Fibroblast of skin of left quadriceps (primary cell): ENCODE data around the gene CDK19.
A peak's percentile ranks its signal among the peaks of the same experiment; 100 is the strongest.
"Not testable (repeated sequence)": the region's sequence is repeated elsewhere in the genome, so short reads cannot be mapped to it uniquely, and the experiment has no call there.

Source experiments
- DNase-seq, 2 experiments: peaks; one replicate each; pipeline ENCODE4 v3.0.0-alpha.2; 2013; ENCODE audit warnings: low read depth in 2 of 2

Gene CDK19

DNA sequence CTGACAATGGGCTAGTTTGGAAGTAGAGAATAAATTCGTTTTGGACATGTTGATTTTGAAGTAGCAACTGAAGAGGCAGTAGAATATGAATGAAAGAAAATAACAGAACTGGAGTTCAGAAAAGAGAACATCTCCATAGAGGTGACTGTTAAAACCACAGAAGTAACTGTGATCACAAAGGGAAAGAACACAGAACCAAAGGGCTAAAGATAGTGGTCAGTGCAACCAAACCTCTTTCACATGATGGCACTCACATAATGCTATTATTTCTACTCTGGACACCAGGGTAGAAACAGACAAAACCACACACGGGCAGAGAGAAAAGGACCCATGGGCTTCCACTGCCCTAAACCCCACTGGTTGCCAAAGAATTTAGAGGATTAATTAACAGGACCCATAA lies 58.5 kb downstream of the CDK19 start:
- no peak for DNase-seq

DNA sequence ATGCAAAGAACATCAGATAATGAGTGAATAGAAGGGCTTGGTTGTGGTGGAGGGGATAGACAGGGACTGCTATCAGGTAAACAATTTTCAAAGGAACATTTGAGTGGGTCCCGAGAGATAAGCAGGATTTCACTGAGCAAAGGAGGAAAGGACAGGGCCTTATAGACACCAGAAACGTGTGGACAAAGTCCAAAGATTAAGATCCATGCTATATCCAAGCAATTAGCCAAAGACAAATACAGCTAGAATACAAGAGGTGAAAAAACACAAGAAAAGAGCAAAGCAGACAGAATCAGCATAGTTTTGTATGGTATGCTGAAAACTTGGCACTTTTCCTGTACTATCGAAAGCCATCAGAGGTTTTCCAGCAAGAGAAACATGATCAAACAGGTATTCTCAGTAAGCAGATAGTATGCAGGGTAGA lies 59.8 kb downstream of the CDK19 start:
- no peak for DNase-seq

DNA sequence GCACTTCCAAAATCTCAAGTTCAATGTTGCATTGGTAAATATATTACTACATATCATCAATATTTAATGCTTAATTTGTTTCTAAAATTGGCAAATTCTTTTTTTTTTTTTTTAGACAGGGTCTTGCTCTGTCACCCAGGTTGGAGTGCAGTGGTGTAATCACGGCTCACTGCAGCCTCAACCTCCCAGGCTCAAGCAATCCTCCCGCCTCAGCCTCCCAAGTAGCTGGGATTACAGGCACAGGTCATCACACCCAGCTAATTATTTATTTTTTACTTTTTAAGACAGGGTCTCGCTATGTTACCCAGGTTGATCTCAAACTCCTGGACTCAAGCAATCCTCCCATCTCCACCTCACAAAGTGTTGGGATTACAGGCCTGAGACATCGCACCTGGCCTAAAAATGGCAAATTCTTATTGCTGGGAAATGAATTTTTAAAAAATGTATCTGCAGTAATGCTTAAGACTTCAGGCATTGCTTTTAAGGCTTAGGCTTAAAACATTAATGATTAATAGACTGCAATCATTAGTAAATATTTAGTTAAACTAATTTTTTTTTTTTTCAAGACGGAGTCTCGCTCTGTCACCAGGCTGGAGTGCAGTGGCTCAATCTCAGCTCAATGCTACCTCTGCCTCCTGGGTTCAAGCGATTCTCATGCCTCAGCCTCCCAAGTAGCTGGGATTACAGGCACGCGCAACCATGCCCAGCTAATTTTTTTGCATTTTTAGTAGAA lies 61.2 kb downstream of the CDK19 start:
- DNase-seq: not testable (repeated sequence)

DNA sequence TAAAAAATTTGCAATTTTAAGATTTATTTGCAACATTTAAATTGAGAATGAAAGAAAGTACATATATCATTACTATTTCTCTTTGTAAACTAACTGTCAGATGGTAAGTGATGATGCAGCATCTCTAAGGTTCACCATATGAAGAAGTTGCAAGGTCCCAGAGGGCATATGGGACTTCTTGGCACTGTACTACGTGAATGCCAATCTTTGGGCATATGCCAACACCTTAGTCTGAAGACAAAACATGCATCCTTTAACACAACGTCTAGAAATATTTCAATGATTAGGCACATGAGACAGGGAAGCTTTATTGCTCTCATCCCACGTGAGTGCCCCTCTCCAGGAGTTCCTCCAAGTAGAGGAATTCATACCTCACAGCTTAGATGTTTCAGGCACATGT lies 66.8 kb downstream of the CDK19 start:
- DNase-seq: no peak

DNA sequence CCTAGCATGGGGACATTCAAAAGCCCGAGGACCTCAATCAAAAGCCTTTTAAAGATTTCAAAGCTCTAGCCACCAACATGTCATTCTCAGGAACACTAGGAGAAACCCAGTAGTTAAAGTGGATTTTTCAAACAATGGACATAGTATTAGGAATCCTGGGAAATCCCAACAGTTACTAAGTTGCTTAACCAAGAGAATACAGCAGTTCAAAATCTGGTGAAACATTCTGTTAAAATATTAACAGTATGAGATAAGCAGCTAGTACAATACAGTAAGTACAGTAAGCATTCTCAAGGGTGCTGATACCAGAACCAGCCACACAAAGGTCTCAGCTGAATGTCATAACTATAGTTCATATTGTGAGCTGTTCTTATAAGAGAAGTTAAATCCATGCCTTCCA lies 68.6 kb downstream of the CDK19 start:
- no peak for DNase-seq

DNA sequence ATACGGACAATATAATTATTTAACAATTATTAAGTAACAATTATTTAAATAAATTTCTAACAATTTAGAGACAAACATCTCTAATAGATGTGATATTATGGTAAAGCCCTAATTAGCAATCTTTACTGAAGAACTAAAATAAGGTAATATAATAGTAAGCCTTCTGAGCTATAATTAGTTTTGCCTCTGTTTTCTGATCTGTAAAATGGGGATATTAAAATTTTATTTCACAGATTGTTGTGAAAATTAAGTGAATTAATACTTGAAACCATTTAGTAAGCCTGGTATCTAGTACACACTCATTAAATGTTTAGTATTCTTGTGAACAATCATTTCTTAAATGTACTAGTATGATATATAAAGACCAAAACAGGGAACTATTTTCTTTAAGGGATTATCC lies 70.3 kb downstream of the CDK19 start:
- DNase-seq: no peak

DNA sequence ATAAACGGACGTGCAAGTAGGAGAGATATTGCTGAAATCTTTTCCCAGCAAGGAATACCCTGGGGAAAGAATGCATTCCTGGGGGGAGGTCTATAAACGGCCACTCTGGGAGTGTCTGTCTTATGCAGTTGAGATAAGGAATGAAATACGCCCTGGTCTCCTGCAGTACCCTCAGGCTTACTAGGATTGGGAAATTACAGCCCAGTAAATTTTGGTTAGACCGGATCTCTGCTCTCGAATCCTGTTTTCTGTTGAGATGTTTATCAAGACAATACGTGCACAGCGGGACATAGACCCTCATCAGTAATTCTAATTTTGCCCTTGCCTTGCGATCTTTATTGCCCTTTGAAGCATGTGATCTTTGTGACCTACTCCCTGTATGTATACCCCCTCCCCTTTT lies 72.7 kb downstream of the CDK19 start:
- not testable (repeated sequence) for DNase-seq

DNA sequence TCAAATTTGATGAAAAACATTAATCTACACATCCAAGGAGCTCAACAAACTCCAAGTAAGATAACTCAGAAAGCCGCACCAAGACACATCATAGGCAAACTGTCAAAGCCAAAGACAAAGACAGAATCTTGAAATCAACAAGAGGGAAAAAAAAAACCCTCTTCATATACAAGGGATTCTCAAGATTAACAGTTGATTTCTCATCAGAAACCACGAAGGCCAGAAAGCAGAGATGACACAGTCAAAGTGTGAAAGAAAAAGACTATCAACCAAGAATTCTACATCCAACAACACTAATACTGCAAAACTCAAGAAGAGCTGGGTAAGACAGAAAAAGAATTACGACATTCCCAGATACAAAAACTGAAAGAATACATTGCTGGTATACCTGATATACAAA lies 73.8 kb downstream of the CDK19 start:
- DNase-seq: no peak

DNA sequence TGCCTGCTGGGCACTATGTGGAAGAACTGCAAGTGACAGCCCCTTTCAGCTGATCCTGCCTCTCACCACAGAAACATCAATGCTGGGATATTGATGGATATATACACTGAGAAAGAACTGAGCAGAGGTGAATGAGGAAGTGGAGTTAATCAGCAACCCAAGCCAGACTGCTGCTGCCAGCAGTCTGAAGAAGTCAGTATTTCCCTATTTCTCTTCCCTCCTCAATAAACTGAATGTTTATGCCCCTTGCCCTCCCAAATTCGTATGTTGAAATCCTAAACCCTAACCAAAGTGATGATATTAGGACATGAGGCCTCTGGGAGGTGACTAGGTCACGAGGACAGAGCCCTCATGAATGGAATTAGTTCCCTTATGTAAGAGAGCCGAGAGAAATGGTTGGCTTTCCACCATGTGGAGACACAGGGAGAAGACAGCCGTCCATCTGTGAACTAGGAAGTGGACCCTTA lies 76.3 kb downstream of the CDK19 start:
- DNase-seq: no peak

DNA sequence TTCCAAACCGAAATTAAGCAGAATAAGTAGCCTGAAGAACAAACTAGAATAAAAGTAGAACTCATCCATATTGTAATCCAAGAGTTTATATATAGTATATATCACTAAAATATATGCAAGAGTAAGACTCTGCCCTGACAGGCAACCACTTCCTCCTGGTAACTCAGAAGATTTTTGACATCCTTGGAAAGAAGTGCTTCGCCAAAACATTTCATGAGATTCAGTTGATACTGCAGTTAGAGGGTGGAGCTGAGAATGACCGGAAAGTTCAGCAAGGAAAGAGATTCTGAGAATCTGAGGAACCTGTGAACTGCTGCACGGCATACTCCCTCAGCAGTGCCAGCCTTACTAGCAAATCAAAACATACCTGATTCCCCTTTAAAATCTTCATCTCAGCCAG lies 79.6 kb downstream of the CDK19 start:
- no peak for DNase-seq

DNA sequence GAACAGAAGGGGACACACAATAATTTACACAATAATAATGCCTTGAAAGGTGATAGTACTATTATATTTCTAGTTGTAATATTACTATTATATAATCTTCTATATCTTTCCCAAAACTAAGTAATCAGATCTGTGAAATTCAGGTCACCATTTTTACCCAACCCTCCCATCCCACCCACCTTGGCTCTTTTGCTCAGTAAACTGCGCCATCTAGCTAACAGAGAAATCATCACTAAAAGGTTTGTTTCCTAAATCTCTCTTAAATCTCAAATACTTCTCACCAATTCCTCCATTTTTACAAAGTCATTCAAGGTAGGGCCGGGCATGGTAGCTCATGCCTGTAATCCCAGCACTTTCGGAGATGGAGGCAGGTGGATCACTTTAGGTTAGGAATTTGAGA lies 83.4 kb downstream of the CDK19 start:
- DNase-seq: no peak

DNA sequence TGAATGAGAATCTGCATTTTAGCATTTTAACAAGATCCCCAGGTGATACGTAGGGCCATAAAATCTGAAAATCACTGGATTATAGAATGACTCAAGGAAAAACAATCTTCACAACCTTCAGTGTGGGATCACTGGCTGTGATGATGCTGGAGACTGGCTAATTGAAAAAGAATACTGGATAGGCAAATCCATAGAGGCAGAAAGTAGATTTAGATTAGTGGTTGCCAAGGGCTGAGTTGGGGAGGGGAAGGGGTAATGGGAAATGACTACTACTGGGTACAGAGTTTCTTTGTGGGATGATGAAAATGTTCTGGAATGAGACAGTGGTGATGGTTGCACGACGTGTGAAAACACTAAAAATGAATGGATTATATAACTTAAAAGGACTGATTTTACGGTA lies 84.1 kb downstream of the CDK19 start:
- DNase-seq: no peak

DNA sequence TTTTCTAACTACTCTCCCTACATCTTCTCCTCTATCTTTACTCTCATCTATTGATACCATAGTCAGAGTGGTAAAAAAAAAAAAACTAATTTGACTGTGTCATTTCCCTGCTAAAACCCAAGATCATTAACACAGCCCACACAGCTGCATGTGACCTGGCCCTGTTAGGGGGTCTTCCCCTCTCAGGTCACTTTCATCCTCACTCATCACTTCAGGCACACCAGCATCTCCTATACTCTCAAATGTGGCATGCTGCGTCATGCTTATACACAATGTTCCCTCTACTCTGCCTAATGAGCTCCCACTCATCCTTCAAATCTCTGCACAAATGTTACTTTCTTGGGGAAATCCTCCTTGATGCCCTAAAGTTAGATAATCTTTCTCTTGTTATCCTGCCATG lies 86.8 kb downstream of the CDK19 start:
- DNase-seq: no peak

DNA sequence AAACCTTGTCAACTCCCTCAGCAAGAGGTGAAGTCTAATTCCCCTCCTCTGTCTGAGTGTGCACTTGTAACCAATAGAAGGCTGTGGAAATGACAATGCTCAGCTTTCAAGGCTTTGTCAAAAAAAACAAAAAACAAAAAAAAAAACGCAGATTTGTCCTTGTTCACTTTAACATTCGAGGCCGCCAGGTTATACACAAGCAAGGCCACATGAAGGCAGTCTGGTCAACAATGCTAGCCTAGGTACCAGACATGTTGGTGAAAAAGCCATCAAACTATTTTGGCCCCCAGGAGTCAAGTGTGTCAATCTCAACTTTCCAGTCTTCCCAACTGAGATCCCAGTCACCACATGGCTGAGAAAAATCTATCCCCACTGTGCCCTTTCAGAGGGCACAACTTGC lies 92.3 kb downstream of the CDK19 start:
- DNase-seq: no peak

DNA sequence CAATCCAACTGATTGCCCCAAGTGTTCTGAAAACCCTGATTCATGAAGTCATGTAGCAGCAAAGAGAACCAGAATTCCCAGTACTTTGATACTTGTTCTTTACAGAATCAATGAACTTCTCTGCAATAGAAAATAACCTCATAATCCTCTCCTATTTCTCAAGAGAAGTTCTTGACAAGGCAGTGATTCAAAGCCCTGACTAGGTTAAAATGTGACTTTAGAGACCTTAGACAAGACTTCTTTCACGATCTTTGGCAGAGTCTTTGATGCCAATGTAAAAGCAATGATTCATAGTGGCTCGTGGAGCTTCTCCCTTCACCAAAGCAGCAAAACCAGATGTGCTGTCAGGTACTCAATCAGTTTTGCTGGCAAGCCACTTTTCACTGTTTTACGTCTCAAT lies 95.2 kb downstream of the CDK19 start:
- no peak for DNase-seq

DNA sequence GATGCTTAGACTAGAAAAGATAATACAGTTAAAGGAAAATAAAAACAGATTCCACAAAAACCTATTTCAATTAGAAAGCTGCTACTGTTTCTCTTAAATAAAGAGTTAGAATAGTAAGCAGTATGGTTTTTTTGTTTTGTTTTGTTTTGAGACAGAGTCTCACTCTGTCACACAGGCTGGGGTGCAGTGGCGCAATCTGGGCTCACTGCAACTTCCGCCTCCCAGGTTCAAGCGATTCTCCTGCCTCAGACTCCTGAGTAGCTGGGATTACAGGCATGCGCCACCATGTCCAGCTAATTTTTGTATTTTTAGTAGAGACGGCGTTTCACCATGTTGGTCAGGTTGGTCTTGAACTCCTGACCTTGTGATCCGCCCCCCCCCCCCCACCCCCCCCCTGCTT lies 95.7 kb downstream of the CDK19 start:
- DNase-seq: not testable (repeated sequence)

DNA sequence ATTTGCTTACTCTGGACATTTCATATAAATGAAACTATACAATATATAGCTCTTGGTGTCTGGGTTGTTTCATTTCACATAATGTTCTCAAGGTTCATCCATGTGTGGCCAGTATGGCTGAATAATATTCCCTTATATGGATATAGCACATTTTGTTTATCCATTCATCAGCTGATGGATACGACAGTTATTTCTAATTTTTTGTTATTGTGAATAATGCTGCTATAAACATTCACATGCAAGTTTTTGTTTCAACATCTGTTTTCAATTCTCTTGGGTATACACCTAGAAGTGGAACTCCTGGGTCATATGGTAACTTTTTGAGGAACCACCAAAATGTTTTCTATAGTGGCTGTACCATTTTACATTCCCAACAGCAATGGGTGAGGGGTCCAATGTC lies 101.1 kb downstream of the CDK19 start:
- DNase-seq: peak in 1 of 2 experiments; percentile 6

DNA sequence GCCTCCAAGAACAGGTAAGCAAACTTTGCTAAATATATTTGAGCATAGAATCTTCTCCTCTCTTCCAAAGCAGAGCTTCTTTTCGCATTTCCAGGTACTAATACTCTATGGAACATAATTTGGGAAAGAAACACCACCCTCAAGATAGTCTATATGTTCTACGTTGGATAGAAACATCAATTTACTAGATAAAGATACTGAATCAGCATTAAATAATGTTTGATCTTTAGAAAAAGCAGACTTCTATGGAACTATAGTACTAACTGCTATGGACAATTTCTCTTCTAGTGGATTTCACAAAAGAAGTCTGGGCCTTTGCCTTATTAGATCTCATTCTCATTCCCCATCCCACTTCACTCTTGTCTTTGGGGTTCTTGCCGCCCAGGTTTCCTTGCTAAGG lies 103.0 kb downstream of the CDK19 start:
- no peak for DNase-seq

DNA sequence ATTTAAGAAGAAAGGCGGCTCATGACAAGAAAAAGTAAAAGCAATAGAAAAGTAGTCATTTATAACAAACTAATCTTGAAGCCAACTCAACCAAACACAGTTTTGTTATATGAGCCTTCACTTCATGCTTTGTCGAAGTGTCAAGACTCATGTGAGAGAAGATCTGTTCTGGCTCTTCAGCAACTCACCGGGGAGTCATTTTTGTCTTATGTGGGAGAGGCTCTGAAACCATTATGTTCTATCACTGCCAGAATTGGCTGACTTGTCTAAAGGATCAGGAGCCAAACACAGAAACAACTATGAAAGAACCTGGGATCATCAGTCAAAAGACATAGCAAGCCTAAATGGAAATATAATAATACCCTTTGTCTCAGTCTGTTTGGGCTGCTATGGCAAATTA lies 105.2 kb downstream of the CDK19 start:
- no peak for DNase-seq

DNA sequence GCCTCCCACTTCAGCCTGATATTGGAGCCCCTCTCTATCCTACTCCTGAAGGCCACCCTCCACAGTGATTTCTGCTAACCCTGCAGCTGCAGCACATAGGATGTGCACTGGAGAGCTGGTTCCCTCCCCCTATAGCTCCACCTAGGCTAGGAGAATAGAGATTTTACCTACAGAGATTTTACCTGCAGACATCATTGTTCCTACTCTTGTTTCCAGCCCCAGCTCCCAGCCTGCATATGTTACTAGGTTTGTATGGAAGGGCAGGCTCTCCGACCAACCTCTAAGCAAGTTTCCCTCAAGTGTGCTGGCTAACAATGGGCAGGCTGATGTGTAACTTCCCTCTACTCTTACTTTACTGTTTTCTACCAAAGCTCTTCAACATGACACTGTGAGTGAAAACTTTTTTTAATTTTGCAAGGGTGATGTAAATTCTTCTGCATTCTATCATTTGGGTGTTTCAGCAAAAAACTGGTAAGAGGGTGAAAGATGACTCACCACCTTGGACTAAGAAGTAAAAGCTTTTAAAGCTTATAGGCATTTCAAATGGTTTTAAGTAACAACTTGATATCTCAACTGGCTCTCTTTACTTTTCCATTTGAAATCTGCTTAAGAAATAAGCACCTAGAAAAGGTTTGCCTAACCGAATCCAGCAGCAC lies 106.8 kb downstream of the CDK19 start:
- DNase-seq: peak in 1 of 2 experiments; percentile 29

DNA sequence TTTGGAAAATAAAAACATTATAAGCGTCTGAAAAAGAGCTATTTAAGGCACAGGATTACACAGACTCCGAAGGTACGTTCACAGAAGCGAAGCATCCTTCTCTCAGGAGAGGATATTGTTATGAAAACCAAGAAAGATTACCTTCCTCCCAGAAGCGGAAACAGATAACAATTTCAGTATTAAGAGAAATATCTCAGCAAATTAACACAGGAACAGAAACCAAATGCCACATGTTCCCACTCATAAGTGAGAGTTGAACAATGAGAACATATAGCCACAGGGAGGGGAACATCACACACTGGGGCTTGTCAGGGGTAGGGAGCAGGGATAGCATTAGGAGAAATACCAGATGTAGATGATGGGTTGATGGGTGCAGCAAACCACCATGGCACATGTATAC lies 109.7 kb downstream of the CDK19 start:
- no peak for DNase-seq

DNA sequence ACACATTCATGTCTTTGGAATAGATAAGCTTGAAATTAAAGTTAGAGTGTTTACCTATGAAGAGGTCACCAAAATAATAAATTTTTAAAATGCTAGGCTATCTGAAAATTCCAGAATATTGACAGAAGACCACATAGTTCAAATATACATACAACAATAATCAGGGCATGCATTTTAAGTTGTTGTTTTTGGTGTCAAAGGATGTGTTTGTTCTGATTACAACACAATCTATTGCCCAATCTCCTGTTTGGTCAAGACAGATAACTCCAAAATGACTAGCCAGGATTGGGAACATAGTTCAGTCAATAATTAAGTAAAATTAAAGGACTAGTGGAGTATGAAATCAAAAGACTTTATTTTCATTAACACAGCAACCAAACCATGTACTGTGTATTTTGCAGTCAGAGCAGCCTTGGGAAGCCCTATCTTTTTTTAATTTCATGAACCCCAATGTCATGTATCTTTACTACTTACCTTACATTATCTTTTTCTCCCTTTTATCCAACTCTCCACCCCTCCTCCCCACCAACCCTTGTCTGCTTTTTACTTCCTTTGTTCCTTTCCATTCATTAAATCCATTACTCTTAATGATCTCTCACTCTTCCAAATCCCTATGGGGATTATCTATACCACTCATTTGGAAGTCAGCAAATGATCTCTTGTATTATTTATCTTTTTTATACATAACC lies 111.2 kb downstream of the CDK19 start:
- DNase-seq: no peak
